HG03159 (cell line): ENCODE results near the gene SHANK3.

Experiments used
- ATAC-seq: cut with Tn5 transposase; IDR thresholded peaks from one replicate; pipeline ENCODE4 v1.9.1; 2021; ENCODE audit warnings: mild to moderate bottlenecking, moderate library complexity; ENCODE audit not compliant: unreplicated experiment

Gene SHANK3

DNA sequence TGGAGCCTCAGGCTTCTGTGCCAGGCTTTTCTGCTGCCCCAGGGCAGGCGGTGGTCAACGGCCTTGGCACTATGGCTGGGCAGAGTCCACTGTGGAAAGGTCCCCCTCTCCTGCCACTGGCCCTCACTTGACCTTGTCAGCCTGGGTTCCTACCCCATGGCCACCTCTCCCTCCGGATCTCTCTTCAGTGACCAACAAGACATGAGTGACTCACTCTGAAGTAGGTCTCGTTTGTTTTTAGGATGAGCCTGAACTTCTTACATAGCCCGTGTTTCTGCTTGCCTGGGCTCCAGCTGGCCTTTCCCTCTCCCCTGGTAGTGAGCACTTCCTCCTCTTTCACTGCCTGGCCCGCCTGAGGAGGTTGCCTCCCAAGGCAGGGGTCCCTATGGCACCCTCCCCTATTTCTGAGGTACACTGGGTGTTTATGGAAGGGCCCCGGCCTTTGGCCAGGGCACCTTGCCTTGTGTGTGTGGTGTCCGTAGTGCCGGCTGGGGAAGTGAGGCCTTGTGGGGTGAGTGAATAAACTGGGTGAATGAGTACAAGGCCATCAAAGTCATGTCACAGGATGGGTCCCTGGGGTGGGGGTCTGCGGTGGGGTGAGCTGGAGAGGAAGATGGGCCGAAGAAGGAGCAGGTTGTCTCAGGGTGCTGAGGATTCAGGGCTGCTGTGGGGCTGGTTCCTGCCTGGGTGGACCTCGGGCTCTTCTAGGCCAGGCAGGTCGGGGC lies 5.0 kb downstream of the SHANK3 start:
- ATAC-seq, result no peak

DNA sequence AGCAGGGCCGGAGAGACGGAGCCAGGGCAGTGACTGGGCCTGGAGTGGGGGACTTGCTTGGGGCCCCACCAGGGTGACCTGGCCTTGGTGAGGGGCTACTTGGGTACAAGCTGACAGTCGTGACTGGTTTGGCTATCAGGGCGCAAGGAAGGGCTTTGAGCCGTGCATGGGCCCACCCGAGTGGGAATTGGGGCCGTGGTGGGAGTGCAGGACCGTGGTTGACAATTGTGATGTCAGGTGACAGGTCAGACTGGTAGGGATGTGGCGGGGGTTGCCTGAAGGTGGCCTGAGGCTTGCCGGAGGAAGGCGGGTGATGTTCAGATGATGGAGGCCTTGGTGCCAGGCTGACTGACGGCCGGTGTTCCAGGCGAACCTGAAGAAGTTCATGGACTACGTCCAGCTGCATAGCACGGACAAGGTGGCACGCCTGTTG lies 5.6 kb downstream of the SHANK3 start:
- ATAC-seq, result no peak

DNA sequence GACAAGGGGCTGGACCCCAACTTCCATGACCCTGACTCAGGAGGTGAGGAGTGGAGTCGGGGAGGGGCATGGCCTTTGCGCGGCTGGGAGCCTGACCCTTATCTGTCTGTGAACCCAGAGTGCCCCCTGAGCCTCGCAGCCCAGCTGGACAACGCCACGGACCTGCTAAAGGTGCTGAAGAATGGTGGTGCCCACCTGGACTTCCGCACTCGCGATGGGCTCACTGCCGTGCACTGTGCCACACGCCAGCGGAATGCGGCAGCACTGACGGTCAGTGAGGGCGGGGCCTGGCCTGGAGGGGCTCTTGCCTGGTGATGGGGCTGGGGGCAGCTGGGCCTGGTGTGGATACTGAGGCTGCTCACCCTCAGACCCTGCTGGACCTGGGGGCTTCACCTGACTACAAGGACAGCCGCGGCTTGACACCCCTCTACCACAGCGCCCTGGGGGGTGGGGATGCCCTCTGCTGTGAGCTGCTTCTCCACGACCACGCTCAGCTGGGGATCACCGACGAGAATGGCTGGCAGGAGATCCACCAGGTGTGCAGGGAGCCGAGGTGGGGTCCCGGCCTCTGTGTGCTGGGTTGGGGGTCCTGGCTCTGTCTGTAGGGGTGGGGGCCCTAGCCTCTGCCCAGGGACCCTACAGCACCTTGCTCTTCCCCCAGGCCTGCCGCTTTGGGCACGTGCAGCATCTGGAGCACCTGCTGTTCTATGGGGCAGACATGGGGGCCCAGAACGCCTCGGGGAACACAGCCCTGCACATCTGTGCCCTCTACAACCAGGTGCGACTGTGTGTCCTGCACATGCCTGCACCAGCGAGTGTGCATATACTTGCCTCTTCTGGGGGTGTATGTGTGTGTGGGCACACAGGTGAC lies 6.3 kb downstream of the SHANK3 start:
- ATAC-seq, result no peak

DNA sequence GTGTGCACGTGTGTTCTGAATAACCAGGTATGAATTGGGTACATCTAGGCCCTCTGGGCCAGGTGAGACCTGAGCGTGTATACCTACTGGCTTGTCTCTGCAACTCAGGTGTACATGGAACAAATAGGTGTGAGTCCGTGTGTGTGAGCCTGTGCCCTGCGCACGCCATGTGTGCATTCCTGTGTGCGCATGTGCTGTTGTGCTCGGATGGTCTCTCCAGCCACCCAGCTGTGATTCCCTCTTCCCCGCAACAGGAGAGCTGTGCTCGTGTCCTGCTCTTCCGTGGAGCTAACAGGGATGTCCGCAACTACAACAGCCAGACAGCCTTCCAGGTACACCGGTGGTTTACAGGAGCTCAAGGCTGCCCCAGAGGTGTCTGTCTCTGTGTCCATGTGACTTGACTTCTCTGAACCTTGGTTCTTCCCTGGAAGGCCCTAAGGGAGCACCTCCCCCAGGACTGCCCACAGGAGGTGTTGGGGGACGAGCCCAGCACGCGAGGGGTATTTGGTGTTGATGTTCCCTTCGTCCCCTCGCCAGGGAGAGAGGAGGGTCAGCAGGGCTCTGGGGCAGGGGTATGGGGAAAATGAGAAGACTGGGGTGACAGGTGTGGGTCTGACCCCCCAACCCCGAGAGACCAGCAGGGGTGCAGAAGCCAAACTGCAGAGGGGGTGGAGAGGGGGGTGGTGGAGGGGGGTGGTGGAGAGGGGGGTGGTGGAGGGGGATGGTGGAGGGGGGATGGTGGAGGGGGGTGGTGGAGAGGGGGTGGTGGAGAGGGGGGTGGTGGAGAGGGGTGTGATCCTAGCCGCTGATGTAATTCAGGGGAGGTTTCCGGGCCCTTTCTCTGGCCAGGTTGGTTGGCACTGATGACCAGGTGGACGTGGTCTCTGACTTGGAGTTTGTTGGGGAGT lies 10.7 kb downstream of the SHANK3 start:
- no peak for ATAC-seq

DNA sequence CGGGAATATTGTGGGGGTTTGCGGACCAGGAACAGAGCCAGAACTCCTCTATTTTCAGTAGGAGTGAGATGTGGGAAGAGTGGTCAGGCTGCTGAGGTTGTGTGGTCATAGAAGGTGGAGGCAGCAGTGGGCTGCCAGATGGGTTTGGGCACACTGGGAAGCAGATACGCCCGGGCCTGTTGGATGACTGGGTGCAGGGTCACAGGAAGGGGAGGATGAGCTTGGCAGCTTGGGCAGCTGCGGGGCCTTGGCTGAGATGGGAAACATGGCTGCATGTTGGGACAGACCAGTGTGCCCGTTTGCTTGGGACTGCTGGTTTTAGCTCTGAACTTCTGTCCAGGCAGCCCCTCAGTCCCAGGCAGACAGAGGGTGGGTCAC lies 11.4 kb downstream of the SHANK3 start:
- ATAC-seq, result no peak

DNA sequence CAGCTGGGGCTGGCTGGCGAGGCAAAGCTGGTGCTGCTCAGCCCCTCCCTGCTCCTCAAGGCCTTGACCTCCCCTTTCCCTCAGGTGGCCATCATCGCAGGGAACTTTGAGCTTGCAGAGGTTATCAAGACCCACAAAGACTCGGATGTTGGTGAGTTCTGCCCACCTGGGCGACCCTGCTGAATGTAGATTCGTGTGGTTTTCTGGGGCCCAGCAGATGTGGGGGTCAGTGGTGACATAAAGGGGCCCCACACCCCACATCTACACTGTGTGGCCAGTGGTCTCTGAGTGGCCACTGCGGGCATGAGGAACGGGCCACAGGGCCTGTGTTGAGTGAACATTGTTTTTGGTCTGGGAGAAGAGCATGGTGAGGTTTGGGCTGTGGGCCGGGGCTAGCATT lies 11.9 kb downstream of the SHANK3 start:
- no peak for ATAC-seq

DNA sequence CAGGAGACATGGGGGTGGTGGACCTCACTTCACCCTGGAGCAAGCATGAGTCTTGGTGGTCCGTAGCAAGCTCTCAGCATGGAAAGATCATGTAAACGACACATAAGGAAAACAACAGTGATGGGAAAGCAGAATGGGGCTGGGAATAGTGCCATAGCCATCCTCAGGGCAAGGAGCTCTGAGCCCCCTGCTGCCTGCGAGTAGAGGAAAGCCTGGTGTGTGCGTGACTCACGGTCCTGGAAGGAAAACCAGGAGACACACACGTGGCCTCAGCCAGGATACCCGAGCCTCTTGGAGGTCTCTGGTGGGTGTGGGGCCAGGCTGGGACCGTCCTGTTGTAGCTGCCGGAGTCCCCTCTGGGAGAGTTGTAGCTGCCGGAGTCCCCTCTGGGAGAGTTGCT lies 12.4 kb downstream of the SHANK3 start:
- no peak for ATAC-seq

DNA sequence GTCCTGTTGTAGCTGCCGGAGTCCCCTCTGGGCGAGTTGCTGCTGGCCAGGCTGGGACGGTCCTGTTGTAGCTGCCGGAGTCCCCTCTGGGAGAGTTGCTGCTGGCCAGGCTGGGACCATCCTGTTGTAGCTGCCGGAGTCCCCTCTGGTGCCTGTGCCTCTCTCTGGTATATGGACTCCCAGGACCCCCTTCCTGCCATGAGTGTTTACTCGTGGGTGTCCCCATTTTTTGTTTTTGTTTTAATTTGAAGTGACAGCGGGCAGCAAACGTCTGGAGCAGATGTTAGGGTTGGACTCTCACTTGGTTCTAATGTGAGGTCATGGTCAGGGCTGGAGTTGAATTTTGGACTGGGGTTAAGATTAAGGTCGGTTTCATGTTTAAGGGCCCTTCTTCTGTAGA lies 14.2 kb downstream of the SHANK3 start:
- ATAC-seq, result no peak

DNA sequence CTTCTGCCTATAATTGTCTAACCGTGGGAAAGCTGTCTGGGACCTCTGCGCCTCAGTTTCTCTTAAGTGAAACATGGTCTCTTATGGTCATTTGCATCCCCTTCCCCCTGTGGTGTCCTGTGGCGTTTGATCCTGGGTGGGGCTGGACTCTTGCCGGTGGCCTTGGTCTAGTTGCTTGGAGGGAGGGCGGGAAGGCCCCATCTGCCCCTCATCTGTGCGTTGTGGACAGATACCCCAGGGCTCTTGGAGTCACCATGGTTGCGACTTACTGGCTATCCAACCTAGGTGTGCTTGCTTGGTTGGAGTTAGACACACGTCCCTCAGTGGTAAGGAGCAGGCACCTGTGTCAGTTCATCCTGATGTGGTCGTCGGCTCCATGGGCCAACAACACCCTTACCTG lies 15.2 kb downstream of the SHANK3 start:
- ATAC-seq, result no peak

DNA sequence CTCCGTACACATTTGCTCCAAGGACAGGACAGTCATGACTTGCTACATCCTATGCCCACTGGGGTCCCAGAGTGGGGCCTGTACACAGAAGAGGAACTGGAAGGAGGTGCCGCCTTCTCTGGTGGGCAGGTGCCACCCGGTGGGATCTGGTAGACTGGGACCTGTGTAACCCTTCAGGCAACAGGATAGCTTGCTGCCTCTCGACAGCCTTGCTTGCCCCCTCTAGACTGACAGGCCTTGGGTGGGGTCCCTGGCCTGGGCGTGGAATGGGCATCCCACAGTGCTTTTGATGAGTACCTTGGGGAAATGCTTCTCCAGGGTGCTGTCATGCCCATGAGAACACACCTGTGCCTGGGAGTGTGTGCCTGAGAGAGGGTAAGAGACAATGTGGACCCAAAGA lies 15.8 kb downstream of the SHANK3 start:
- no peak for ATAC-seq

DNA sequence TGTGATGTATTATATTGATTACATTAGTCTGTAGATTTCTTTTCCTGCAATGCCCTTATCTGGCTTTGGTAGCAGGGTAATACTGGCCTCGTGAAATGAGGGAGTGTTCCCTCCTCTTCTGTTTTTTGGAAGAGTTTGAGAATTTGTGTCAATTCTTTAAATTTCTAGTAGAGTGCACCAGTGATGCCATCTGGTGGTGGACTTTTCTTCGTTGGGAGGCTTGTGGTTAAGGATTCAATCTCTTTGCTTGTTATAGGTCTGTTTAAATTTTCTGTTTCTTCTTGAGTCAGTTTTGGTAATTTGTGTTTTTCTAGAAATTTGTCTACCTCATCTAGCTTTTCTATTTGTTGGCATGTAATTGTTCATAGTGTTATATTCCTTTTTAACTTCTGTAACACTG lies 18.9 kb downstream of the SHANK3 start:
- no peak for ATAC-seq

DNA sequence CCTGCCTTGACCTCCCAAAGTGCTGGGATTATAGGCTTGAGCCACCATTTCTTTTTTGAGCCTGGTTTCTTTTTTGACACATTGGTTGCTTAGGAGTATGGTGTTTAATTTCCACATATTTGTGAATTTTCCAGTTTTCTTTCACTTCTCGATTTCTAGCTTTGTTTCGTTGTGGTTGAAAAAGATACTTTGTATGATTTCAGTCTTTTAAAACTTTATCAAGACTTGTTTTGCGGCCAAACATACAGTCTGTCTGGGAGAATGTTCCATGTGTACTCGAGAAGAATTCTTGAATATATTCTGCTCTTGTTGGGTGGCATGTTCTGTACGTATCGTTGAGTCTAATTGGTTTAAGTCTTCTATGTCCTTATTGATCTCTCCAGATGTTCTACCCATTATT lies 20.8 kb downstream of the SHANK3 start:
- no peak for ATAC-seq

DNA sequence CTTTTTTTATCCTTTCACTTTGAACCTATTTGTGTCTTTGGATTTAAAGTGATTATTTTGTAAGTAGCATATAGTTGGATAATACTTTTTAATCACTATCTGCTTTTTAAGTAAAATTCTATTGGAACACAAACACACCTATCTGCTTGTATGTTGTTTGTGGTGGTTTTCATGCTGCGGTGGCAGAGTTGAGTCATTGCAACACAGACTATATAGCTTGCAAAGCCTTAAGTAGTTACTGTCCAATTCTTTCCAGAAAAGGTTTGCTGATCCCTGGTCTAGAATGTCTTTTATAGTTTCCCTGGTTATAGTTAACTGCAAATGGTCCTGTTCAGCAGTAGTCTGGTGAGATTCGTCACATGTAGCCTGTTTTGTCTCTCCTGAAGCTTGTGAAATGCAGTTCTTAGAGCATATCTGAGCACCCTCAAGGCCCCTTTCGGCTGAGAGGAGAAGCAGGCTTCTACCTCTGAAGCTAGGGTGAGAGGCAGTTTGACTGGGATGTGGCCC lies 21.5 kb downstream of the SHANK3 start:
- ATAC-seq, result no peak

DNA sequence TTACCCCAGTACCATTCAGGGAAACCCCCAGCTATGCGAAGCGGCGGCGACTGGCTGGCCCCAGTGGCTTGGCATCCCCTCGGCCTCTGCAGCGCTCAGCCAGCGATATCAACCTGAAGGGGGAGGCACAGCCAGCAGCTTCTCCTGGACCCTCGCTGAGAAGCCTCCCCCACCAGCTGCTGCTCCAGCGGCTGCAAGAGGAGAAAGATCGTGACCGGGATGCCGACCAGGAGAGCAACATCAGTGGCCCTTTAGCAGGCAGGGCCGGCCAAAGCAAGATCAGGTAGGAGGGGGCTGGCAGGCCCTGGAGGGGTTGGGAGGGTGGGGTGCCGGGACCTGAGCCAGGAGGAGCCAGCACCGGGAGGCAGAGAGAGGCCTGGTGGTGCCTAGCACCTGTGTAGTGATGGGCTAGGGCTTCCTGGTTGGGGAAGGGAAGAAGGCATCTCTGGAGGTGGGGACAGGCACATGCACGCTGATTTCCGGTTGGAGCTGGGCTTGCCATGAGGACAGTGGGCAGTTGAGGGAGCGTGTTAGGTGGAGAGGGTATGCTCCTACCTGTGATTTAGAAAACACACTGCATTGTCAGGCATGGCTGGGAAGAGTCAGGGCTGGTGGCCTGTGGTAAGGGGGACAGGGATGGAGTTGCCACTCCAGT lies 22.3 kb downstream of the SHANK3 start:
- no peak for ATAC-seq

DNA sequence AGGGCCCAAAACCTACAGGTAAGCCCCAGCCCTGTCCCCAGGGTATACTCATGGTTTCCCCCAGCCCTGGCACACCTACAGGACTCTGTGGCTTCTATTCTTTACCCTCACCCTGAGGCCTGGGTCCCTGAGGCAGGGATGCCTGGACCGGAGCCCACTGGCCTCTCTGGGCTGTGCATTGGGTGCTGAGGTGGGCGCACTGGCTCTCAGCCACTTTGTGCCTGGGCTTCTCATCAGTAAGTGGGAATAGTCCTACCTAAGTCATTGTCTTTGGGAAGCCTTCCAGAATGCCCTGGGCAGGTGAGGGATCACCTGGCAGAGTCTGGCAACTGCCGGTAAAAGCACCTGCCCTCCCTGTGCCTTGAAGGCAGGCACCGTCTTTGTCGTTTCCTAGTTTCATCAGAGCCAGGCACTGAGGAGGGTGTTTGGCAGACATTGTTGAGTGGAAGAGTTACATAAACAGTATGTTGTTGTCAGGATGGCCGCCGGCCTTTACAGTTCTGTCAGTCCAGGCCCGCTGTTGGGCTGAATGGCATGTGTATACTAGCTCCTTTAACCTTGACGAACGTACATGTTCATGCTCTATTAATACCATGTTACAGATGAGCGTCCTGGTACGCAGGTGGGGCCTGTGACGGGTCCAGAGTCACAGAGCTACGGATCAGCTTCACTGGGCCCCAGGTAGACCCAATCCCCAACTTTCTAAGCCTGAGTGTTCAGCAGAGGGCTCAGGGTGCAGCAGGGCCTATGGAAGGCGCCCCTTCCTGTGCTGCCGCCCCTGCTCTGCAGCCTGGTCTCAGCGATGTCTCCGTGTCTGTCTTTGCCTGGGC lies 23.0 kb downstream of the SHANK3 start:
- no peak for ATAC-seq

DNA sequence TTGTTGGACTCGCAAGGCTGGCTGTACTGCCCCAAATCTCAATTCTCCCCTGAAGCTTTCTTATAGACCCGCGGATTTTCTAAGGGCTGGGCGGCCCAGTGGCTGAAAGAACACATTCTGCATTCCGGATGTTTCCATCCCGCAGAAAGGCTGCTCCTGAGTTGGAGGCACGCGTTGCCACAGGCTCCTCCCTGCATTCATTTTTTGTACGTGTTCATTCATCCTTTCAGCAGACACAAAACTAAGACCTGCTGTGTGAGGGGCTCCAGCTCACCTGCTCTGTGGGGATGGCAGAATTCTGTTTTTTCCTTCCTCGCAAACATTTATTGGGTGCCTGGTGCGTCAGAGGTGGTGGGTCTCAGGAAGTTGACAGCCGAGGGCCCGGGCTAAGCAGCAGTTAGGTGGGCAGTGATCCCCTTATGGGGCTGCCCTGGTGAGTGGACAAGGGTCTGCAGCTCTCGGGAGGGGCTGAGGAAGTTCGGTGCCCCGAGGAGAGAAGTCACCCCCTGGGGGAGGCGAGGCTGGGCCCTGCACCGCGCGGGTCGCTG lies 23.7 kb downstream of the SHANK3 start:
- no peak for ATAC-seq

DNA sequence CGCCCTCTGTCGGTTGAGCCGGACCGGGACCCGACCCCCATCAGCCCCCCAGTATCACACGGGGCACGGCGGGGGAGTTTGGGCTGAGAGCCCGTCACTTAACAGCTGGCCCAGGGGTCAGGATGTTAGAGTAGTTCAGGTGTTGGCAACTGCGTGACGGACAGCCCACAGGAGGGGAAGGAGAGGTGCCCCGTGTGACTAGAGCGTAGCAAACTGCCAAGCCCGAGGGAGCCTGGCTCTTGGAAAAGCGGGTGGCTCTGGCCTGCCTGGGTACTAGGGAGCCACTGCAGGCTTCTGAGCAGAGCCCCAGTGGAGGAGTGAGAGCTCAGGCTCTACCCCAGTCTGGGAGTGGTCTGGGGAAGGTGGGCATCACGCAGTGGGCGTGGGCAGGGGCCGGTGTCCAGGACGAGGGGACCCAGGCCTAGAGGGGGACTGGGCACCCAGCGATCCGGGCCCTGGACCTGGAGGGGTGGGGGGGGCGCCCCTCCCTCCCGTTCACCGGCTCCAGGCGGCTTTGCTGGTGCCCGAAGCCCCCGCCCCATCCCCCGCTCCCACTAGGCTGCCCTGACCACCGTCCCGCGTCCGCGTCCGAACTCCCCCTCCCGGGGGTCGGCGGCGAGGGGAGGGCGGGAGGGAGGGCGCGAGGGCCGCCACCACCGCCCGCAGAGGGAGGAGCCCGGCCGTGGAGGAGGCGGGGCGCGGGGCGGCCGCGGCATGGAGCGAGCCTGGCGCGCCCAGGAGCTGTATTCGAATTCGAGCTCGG lies 24.4 kb downstream of the SHANK3 start:
- no peak for ATAC-seq

DNA sequence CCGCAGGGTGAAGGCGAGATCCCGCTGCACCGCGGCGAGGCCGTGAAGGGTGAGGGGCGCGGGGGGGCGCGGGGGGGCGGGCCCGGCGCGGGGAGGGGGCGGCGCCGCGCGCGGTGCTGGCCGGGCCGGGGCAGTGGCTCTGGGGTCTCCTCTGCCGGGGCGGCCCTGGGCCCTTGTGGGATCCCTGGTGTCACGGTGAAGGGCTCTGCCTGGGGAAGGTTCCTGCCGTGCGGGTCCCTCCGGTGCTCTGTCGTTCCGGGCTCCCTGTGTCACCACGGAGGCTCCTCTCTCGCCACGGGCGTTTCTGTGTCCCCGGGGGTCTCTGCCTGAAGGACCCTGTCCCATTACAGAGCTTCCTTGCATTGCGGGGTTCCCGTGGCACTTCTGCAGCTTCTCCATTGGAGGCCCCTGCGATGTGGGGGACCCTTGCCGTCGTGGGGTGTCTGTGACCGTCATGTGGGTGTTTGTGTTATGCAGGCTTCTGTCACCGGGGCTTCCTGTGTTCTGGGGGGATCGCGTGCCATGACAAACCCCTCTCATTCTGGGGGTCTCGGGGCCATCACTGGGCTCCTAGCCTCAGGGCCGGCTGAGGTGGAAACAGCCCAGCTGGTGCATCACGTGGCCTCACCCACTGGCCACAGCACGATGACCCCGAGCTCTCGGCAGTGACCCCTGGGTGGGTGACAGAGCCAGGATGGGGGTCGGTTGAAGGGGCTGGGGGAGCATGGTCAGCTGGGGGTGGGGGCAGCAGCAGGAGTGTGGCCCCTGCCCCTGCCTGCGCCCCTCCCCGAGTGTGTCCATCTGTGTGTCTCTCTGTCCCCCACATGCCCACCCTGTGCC lies 25.3 kb downstream of the SHANK3 start:
- ATAC-seq, result no peak
